H1 (cell line): ENCODE measurements around the gene XIRP1. TPM values are rescaled to one million over a fixed set of nuclear protein-coding genes. Genes with fewer than 3 reads are reported as not detected.

Experiments used
- CHD7 ChIP-seq: fragments of 300-600 bp; sonication (generic); IDR thresholded peaks from 2 replicates; pipeline ENCODE4 v1.7.1; 2012; ENCODE audit warnings: low read length, moderate library complexity, mild to moderate bottlenecking, inconsistent platforms; ENCODE audit not compliant: insufficient replicate concordance
- POU5F1 ChIP-seq: IDR thresholded peaks from 2 replicates; pipeline ENCODE4 v1.6.1; 2011; ENCODE audit warnings: low read depth, mild to moderate bottlenecking, low read length, moderate library complexity
- polyA plus RNA-seq, 7 experiments: library from polyadenylated mRNA; depleted of rRNA in 3 of 7; stranded (reverse) in 5 of 7; unstranded in 2 of 7; fragments of >200 nt in 5 of 7; fragments of 200-250 nt in 2 of 7; gene quantifications; 1 replicate in 5 of 7; 2 replicates in 1 of 7; 4 replicates in 1 of 7; pipeline versions ENCODE4 v1.2.1 to v1.2.3, GENCODE V29; 2011 to 2013; ENCODE audit warnings: missing spikeins in 2 of 7, mixed read lengths in 2 of 7
- total RNA-seq: library from RNA; stranded (reverse); fragmentation: NEBNext Ultra II Directional; extraction: Animal tissue kit (Norgen Biotek cat#: 25700); gene quantifications from 2 replicates; pipeline ENCODE4 v1.2.1, GENCODE V29; 2021

XIRP1 gene
- total and polyA plus RNA-seq, 2 of the 8 experiments (the other 6 are each of a cell fraction or from before 2014, with no cell fraction given): not detected

- TF ChIP-seq CHD7: no peak
- no peak for TF ChIP-seq POU5F1
Observed at GRCh38 chr3:39144748-39145380, 47.5 kb downstream of the XIRP1 start (continued).
